Cardiac fibroblast (primary cell): ENCODE data around the gene ADARB2.

Experiments used
- DNase-seq, 2 donors: peaks; one replicate each; pipeline versions ENCODE4 v3.0.0 to v3.0.0-alpha.2; 2010; ENCODE audit warnings: low read depth in 2 of 2
- H3K4me3 ChIP-seq, 2 donors: replicated peaks in 1 of 2; 1 replicate in 1 of 2; 2 replicates in 1 of 2; pipeline ENCODE4 v1.5.1; 2011; ENCODE audit warnings: low read depth in 2 of 2, low read length in 2 of 2, mild to moderate bottlenecking in 2 of 2, moderate library complexity in 1 of 2
- CTCF ChIP-seq: IDR thresholded peaks from one replicate; pipeline ENCODE4 v1.5.1; 2011; ENCODE audit warnings: low read depth, mild to moderate bottlenecking, low read length, inconsistent platforms

The ADARB2 gene

DNA sequence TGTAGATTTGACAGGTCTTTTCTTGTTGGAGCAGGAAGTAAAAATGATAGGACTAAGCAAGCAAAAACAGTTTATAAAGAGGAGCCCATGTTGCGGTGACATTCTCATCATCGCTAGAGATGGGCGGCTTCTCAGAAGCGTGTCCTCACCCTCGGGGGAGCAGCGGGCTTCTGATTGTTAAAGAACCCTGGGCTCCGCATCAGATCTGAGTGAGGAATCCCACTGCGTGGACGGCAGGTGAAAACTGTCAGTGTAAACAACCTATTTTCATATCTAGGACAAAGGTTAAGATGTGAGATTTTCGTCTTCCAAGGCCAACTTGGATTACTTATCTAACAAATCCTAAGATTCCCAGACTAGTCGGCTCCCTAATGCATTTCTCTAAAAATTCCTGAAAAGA lies 177.6 kb downstream of the ADARB2 start:
- no peak for TF ChIP-seq CTCF

DNA sequence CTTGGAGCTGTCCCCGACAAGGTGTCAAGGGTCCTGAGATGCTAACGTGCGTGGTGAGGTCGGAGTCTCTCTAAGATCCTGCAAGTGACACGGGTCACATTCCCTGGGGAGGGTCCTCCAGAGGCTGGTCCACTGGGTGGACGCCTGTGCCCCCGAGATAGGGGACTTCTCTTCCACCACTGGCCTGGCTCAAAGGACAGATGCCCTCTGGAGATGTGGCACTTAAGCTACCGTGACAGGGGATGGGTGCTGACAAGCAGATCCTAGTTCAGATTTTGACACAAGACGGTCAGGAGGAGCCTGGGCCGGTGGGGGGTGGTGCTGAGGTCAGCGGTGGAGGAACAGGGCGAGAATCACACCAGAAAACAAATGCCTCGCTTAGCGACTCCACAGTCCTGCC lies 178.0 kb downstream of the ADARB2 start:
- no peak for TF ChIP-seq CTCF
- no peak for DNase-seq
- no peak overlapping the region for H3K4me3 ChIP-seq

More for the DNA sequence above, 177.6 kb downstream of the ADARB2 start:
- DNase-seq, result no peak
- H3K4me3 ChIP-seq, result no peak overlapping the region

GRCh38 chr10:1558906-1559305 lies 178.4 kb downstream of the ADARB2 start:
- no peak for DNase-seq
- no peak for TF ChIP-seq CTCF

GRCh38 chr10:1557081-1557480 lies 180.2 kb downstream of the ADARB2 start:
- no peak for TF ChIP-seq CTCF
- H3K4me3 ChIP-seq, result no peak overlapping the region
- no peak for DNase-seq

More at GRCh38 chr10:1558906-1559305, 178.4 kb downstream of the ADARB2 start:
- no peak overlapping the region for H3K4me3 ChIP-seq

DNA sequence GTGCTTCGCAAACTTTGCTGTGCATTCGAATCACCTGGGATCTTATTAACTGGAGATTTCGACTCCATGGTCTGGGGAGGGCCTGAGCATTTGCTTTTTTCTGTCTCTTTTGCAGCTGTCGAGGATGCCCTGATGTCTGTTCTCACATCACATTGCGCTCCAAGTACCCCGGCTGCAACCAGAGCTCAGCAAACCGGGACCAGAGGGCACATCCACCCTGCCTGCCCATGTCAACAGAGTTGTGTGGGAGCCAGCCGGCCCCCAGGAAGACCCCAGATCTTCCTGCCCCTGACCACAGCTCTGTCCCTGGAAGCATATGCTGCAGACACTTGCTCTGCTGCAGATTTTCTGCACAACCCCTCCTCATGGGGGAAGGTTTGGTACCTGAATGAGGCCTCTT lies 180.8 kb downstream of the ADARB2 start:
- no peak overlapping the region for H3K4me3 ChIP-seq
- no peak for DNase-seq
- TF ChIP-seq CTCF, result no peak

DNA sequence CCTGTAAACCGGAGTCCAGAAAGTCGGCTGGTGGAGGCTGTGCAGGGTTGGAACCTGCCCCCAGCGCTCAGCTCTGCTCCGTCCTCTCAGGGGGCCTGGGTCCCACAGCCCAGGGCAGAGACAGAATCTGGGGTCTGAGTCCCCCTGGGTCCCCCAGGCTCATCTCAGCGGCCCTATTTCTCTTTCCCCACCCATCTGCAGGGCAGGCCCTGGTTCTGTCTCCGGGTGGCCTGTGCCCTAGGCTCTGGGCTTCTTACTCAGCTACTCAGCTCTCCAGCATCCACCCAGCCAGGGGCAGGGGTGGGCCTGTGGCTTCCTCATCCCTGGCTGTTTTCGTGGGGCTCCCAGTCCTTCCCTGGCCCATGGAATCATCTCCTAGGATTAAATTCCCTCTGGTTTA lies 183.4 kb downstream of the ADARB2 start:
- no peak overlapping the region for H3K4me3 ChIP-seq
- no peak for TF ChIP-seq CTCF
- no peak for DNase-seq
